Testis (tissue), 3 donors: ENCODE data around the gene ARHGEF25. TPM values are rescaled to one million over a fixed set of nuclear protein-coding genes. Genes with fewer than 3 reads are reported as not detected.
A peak's percentile ranks its signal among the peaks of the same experiment; 100 is the strongest.
"Not testable (repeated sequence)": the region's sequence is repeated elsewhere in the genome, so short reads cannot be mapped to it uniquely, and the experiment has no call there.

Experiments
- DNase-seq: peaks from one replicate; pipeline ENCODE4 v3.0.0-alpha.2; 2019
- H3K27ac ChIP-seq, 2 donors: fragments of 200-600 bp; sonication (generic); one replicate each; pipeline ENCODE4 v1.5.1; 2019
- H3K27me3 ChIP-seq: fragments of 200-600 bp; sonication (generic); one replicate; pipeline ENCODE4 v1.5.1; 2019
- H3K36me3 ChIP-seq: fragments of 200-600 bp; sonication (generic); one replicate; pipeline ENCODE4 v1.5.1; 2017; ENCODE audit warnings: low read depth; ENCODE audit errors: missing control alignments
- H3K4me1 ChIP-seq: fragments of 200-600 bp; sonication (generic); one replicate; pipeline ENCODE4 v1.5.1; 2019
- H3K4me3 ChIP-seq, 2 donors: fragments of 200-600 bp; sonication (generic); one replicate each; pipeline ENCODE4 v1.5.1; 2017 to 2019
- H3K9me3 ChIP-seq: fragments of 200-600 bp; sonication (generic); one replicate; pipeline ENCODE4 v1.5.1; 2017
- CTCF ChIP-seq, 3 experiments: fragments of 450-650 bp in 2 of 3; fragments of 200-600 bp in 1 of 3; sonication (generic) in 1 of 3; IDR thresholded peaks; one replicate each; pipeline ENCODE4 v1.5.1; 2016 to 2019; ENCODE audit warnings: antibody characterized with exemption in 3 of 3, mild to moderate bottlenecking in 2 of 3, moderate library complexity in 1 of 3
- POLR2A ChIP-seq: fragments of 450-650 bp; IDR thresholded peaks from one replicate; pipeline ENCODE4 v1.6.1; 2017; ENCODE audit warnings: antibody characterized with exemption, mild to moderate bottlenecking, moderate library complexity
- WGBS, 2 donors: methylation state at CpG; one replicate each; pipeline ENCODE4 v1.1.5; 2018; 5-methylcytosine and 5-hydroxymethylcytosine counted together
- intact Hi-C: fragments of 100-400 bp; cut with DNase I; formaldehyde crosslinking; loops from one replicate; pipeline ENCODE4 v1.15.1; 2023; ENCODE audit warnings: low total_unique reads
- polyA plus RNA-seq: library from polyadenylated mRNA; stranded (reverse); fragments of 350-450 nt; fragmentation: Illumina TruSeq; extraction: RNeasy Lipid Tissue Mini Kit (QIAGEN cat#74804); gene quantifications from one replicate; pipeline ENCODE4 v1.2.3, GENCODE V29; 2014; ENCODE audit warnings: low read depth, low replicate concordance; ENCODE audit not compliant: insufficient read depth
- total RNA-seq, 2 donors: library from RNA; depleted of rRNA; stranded (reverse); fragments of >200 nt; gene quantifications; one replicate each; pipeline ENCODE4 v1.2.3, GENCODE V29; 2016

Gene ARHGEF25
- total and polyA plus RNA-seq, 3 donors from 2014 or later, result 18.0 to 26.5 (median 18.7) TPM

DNA sequence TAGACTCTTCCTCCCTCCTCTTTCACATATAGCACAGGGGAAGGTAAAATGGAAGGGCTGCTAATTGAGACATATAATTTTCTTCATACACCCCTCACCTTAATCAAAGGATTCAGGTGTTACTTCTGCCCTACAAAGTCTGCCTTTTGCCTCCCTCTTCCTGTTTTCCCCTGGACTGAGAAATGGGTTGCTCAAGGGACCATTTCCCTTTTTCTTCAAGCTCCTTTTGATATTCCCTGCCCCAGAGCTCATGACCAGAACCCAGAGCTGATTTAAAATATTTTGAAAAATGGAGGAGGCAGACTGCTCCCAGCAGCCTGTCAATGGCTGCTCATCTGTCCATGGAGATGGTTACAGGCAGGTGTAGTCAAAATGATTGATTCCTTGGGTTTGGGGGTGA is 26.5 kb upstream of the ARHGEF25 start:
- Histone ChIP-seq H3K4me3 (no peak overlapping the region), H3K36me3 (no peaks in the 10 kb centered on the region), H3K27ac (no peak overlapping the region), H3K27me3 (no peaks in the 10 kb centered on the region), H3K9me3 (no peaks in the 10 kb centered on the region), H3K4me1 (peaks cover 6% of the 10 kb centered on the region)
- intact Hi-C loops, result loop anchor here (5.0 kb wide), 1 partner anchor 38 kb away; no protein-coding TSS in a partner anchor
- no peak for DNase-seq
- no peak for TF ChIP-seq CTCF (IDR thresholded peaks at IDR 0.05)
- no peak for TF ChIP-seq POLR2A

- TF ChIP-seq POLR2A (no peak), CTCF (IDR thresholded peaks at IDR 0.05) (no peak)
- intact Hi-C loops, result no loop called here
- 82 to 92% methylated on average over 2 of the region's 2 CpGs for WGBS, 2 donors
Observed at GRCh38 chr12:57585156-57585555, 26.1 kb upstream of the ARHGEF25 start.

DNA sequence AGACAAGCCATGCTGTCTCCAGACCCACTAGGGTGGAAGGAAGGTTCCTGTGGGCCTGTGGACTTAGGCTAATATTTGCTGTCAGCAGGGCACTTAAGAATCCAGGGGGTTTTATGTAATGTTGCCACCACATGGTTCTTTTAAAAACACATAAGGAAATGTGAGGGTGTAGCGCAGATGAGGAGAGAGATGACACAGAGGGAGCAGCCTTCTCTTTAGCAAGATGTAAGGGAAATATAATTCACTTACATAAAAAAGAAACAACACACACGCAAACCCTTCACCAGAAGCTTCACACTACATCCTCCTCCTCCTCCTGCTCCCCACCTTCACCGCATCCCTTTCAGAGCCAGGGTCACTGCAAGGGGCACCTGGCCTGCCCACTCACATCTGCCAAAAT is 25.1 kb upstream of the ARHGEF25 start:
- H3K27ac ChIP-seq, result no peak overlapping the region
- H3K36me3 ChIP-seq, result no peaks in the 10 kb centered on the region
- no peaks in the 10 kb centered on the region for H3K9me3 ChIP-seq
- WGBS, 2 donors, result 91 to 94% methylated on average over 3 of the region's 3 CpGs
- H3K4me1 ChIP-seq, result peaks cover 10% of the 10 kb centered on the region
- TF ChIP-seq CTCF (IDR thresholded peaks at IDR 0.05) (no peak), POLR2A (no peak)
- intact Hi-C loops, result no loop called here
- no peaks in the 10 kb centered on the region for H3K27me3 ChIP-seq
- H3K4me3 ChIP-seq, result no peak overlapping the region
- no peak for DNase-seq

More at GRCh38 chr12:57585156-57585555, 26.1 kb upstream of the ARHGEF25 start:
- peaks cover 6% of the 10 kb centered on the region for H3K4me1 ChIP-seq
- no peak overlapping the region for H3K27ac ChIP-seq
- no peaks in the 10 kb centered on the region for H3K9me3 ChIP-seq
- no peaks in the 10 kb centered on the region for H3K36me3 ChIP-seq
- no peaks in the 10 kb centered on the region for H3K27me3 ChIP-seq
- DNase-seq, result no peak
- H3K4me3 ChIP-seq, result no peak overlapping the region

DNA sequence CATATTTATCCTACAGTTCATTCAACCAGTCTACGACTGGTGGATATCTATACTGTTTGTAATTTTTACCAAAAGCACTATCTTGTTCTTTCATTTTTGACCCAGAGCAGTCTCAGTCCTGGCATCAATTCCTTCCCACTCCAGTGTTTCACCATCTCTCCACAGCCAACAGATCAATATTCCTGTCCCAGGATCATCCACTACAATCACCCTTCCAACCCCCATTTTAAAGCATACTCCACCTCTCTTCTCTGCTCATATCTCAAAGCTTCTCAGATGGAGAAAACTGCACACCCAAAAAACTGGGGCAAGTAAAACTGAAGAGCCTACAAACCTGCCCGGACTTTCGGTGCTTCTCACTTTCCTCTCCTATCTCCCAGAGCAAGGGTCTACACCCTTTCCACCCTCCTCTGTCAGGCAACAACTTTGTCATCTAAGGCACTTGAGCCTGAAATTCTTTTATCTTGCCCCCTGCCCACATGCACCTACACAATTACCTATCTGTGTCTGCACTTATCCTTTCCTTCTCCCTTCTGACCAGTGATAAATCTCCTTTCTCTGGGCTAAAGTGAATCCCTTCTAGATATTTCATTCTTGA is 24.3 kb upstream of the ARHGEF25 start:
- 83 to 91% methylated on average over 3 of the region's 3 CpGs for WGBS, 2 donors
- Histone ChIP-seq H3K36me3 (no peaks in the 10 kb centered on the region), H3K27me3 (no peaks in the 10 kb centered on the region), H3K9me3 (no peaks in the 10 kb centered on the region), H3K27ac (no peak overlapping the region), H3K4me1 (peaks cover 15% of the 10 kb centered on the region), H3K4me3 (no peak overlapping the region)
- TF ChIP-seq POLR2A (no peak), CTCF (IDR thresholded peaks at IDR 0.05) (no peak)
- no peak for DNase-seq
- intact Hi-C loops, result no loop called here

DNA sequence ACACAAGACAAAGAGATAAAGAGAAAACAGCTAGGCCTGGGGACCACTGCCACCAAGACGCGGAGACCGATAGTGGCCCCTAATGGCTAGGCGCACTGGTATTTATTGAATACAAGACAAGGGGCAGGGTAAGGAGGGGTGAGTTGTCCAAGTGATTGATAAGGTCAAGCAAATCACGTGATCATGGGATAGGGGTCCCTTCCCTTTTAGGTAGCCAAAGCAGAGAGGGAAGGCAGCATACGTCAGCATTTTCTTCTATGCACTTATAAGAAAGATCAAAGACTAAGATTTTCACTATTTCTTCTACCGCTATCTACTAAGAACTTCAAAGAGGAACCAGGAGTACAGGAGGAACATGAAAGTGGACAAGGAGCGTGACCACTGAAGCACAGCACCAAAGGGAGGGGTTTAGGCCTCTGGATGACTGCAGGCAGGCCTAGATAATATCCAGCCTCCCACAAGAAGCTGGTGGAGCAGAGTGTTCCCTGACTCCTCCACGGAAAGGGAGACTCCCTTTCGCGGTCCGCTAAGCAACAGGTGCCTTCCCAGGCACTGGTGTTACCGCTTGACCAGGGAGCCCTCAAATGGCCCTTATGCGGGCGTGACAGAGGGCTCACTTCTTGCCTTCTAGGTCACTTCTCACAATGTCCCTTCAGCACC is 22.2 kb upstream of the ARHGEF25 start:
- intact Hi-C loops, H3K27me3 ChIP-seq, H3K36me3 ChIP-seq, H3K9me3 ChIP-seq, H3K4me3 ChIP-seq: not testable (repeated sequence)
- H3K4me1 ChIP-seq, result peaks cover 21% of the 10 kb centered on the region
- DNase-seq, result peak; percentile 73
- 65 to 76% methylated on average over 15 of the region's 15 CpGs for WGBS, 2 donors
- peak overlapping the region; percentile 51 to 59 for H3K27ac ChIP-seq
